Kidney (tissue), 14 donors: ENCODE data around the gene GRID1. TPM values are rescaled to one million over a fixed set of nuclear protein-coding genes. Genes with fewer than 3 reads are reported as not detected.
"Not testable (repeated sequence)": the region's sequence is repeated elsewhere in the genome, so short reads cannot be mapped to it uniquely, and the experiment has no call there.

Source experiments
- DNase-seq, 5 donors: peaks; one replicate each; pipeline ENCODE4 v3.0.0-alpha.2; 2013 to 2020
- FAIRE-seq: peaks from 2 replicates; lab custom pipeline; 2012; peaks lifted over from hg19 to GRCh38; lab: Jason Lieb, UNC
- H3K27ac ChIP-seq, 2 donors: one replicate each; pipeline ENCODE4 v1.7.0; 2013; ENCODE audit warnings: low read depth in 2 of 2, low read length in 2 of 2, inconsistent platforms in 1 of 2
- H3K27me3 ChIP-seq: one replicate; pipeline ENCODE4 v1.7.1; 2013; ENCODE audit warnings: low read length, inconsistent platforms; ENCODE audit not compliant: control insufficient read depth, insufficient read depth
- H3K36me3 ChIP-seq, 3 donors: one replicate each; pipeline versions ENCODE4 v1.7.0 to v1.7.1; 2013; ENCODE audit warnings: low read length in 3 of 3, control low read depth in 1 of 3, inconsistent platforms in 1 of 3; ENCODE audit not compliant: insufficient read depth in 3 of 3, control insufficient read depth in 2 of 3
- H3K4me1 ChIP-seq, 3 donors: one replicate each; pipeline versions ENCODE4 v1.7.0 to v1.7.1; 2013; ENCODE audit warnings: low read length in 3 of 3, inconsistent platforms in 1 of 3, low read depth in 1 of 3; ENCODE audit not compliant: control insufficient read depth in 2 of 3, insufficient read depth in 2 of 3
- H3K4me3 ChIP-seq, 3 donors: one replicate each; pipeline versions ENCODE4 v1.7.0 to v1.8.1; 2013; ENCODE audit warnings: low read length in 3 of 3, control low read depth in 1 of 3, inconsistent platforms in 1 of 3
- H3K9ac ChIP-seq, 3 donors: one replicate each; pipeline versions ENCODE4 v1.7.0 to v1.7.1; 2013; ENCODE audit warnings: low read length in 3 of 3, control low read depth in 1 of 3, inconsistent platforms in 1 of 3
- H3K9me3 ChIP-seq, 3 donors: one replicate each; pipeline versions ENCODE4 v1.7.0 to v1.7.1; 2013; ENCODE audit warnings: low read length in 3 of 3, control low read depth in 1 of 3, inconsistent platforms in 1 of 3; ENCODE audit not compliant: control insufficient read depth in 2 of 3, insufficient read depth in 1 of 3
- intact Hi-C: fragments of 100-400 bp; cut with DNase I; formaldehyde crosslinking; loops from one replicate; pipeline ENCODE4 v1.11.1; 2022
- polyA plus RNA-seq: library from polyadenylated mRNA; stranded (reverse); fragments of 350-450 nt; fragmentation: Illumina TruSeq; extraction: RNeasy Lipid Tissue Mini Kit (QIAGEN cat#74804); gene quantifications from one replicate; pipeline ENCODE4 v1.2.3, GENCODE V29; 2014; ENCODE audit warnings: low read depth, low replicate concordance; ENCODE audit not compliant: insufficient read depth
- total RNA-seq: library from RNA; stranded (reverse); fragmentation: NEBNext Ultra II Directional; extraction: Animal tissue kit (Norgen Biotek cat#: 25700); gene quantifications from one replicate; pipeline ENCODE4 v1.2.1, GENCODE V29; 2021
- TF ChIP-seq, protein P1 (sequence below): IDR thresholded peaks from 3 replicates; pipeline ENCODE4 v1.5.1; 2012; ENCODE audit warnings: mild to moderate bottlenecking, moderate library complexity, borderline replicate concordance; ENCODE audit not compliant: insufficient read depth; ENCODE audit errors: extremely low read depth
- donor health status: control.
- donor health status: control.
- donor health status: control.
- donor health status: control.
- donor health status: control.
- donor health status: DM: yes; HTN: yes; CAD: no.
- donor health status: Normal renal cell carcinoma (clear cell type).

Gene GRID1
- total and polyA plus RNA-seq, 2 donors from 2014 or later: 0.37 to 1.4 TPM

DNA sequence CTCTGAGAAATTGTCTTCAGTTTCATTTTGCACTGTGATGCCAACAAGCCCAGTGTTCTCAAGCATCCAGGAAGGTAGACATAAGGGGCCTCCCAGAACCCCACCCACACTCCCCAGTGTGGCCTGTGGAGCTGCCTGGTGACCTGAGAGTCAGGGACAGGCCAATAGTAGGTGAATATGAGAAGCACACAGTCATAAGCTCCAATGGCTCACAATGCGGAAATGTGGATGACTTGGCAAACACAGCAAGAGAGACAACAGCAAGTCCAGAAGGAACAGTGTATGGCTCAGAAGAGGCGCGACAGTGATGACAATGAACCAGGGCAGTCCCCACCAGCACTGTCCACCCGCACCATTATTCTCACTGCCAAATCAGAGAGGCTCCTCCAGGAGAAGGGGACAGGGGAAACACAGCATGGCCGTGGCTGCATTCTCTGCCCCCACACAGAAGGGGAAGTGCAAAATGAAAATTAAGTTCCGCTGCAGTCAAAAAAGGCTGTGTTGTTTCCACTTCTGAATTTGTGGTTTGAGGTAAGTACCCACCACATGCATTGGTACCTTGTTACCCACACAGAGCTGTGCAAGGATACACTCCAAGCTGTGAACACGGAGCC is 419.8 kb downstream of the GRID1 start:
- H3K9me3 ChIP-seq: no peaks in the 10 kb centered on the region
- DNase-seq (no peak), FAIRE-seq (no peak)
- intact Hi-C loops: no loop called here
- H3K36me3 ChIP-seq: no peaks in the 10 kb centered on the region
- TF ChIP-seq, protein P1, sequence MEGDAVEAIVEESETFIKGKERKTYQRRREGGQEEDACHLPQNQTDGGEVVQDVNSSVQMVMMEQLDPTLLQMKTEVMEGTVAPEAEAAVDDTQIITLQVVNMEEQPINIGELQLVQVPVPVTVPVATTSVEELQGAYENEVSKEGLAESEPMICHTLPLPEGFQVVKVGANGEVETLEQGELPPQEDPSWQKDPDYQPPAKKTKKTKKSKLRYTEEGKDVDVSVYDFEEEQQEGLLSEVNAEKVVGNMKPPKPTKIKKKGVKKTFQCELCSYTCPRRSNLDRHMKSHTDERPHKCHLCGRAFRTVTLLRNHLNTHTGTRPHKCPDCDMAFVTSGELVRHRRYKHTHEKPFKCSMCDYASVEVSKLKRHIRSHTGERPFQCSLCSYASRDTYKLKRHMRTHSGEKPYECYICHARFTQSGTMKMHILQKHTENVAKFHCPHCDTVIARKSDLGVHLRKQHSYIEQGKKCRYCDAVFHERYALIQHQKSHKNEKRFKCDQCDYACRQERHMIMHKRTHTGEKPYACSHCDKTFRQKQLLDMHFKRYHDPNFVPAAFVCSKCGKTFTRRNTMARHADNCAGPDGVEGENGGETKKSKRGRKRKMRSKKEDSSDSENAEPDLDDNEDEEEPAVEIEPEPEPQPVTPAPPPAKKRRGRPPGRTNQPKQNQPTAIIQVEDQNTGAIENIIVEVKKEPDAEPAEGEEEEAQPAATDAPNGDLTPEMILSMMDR: no peak
- no peak overlapping the region for H3K9ac ChIP-seq
- no peaks in the 10 kb centered on the region for H3K27me3 ChIP-seq
- no peaks in the 10 kb centered on the region for H3K4me1 ChIP-seq
- H3K27ac ChIP-seq: no peak overlapping the region
- no peak overlapping the region for H3K4me3 ChIP-seq

DNA sequence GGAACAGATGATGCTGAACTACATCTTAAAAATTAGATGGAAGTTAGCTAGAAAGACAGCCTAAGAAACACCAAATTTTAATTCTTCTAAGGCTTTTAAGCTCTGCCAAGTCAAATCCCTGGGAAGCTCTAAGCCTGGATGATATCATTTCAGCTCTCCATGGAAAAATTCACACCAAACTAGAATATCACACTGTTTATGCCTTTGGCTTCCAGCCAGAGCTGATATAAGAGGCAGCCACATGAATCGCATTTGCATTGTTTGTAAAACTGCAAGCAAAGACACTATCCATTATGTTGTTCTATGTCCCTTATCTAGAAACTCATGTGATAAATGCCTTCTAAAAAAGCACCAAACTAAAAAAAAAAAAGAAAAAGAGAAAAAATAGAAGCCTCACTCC is 430.4 kb downstream of the GRID1 start:
- no peaks in the 10 kb centered on the region for H3K27me3 ChIP-seq
- H3K4me1 ChIP-seq: no peaks in the 10 kb centered on the region
- no peaks in the 10 kb centered on the region for H3K36me3 ChIP-seq
- no peak overlapping the region for H3K9ac ChIP-seq
- H3K9me3 ChIP-seq: peaks cover 0 to 6% (median 0%) of the 10 kb centered on the region in 3 donors
- TF ChIP-seq, protein P1: no peak
- no peak overlapping the region for H3K4me3 ChIP-seq
- no peak overlapping the region for H3K27ac ChIP-seq
- DNase-seq (peak in 2 of 5 donors; percentile 7 to 31), FAIRE-seq (no peak)
- intact Hi-C loops: no loop called here

DNA sequence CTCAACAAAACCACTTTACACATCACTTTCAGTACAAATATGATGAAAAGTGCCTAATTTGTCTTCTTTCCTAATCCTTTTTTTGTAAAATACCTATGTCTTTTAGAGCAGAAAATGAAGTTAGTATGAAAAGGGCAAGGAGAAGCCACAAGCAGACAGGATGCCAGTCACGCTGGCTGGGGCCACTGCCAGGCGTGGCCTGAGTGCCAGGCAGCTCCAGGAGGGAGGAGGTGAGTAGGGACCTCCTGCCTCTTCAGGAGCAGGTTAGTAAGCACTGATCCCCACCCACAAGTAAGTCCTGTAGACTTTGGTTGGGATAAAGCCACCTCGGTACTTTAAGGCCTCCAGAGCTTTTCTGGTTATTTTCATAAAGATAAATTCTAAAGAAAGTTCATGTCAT is 432.0 kb downstream of the GRID1 start:
- intact Hi-C loops: no loop called here
- Histone ChIP-seq H3K36me3 (no peaks in the 10 kb centered on the region), H3K27me3 (no peaks in the 10 kb centered on the region)

DNA sequence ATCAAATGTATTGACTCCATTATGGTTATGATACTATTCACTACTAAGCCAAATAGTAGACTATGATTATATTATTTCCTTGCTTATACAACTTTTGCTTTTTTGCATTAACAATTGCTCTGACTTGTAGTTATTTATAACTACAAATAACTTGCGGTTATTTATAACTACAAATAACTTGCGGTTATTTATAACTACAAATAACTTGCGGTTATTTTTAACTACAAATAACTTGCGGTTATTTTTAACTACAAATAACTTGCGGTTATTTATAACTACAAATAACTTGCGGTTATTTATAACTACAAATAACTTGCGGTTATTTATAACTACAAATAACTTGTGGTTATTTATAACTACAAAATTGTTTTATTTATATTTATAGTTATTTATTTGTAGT is 436.6 kb downstream of the GRID1 start:
- H3K27me3 ChIP-seq, intact Hi-C loops, H3K4me3 ChIP-seq, H3K9ac ChIP-seq, H3K36me3 ChIP-seq, DNase-seq, H3K9me3 ChIP-seq, H3K4me1 ChIP-seq, H3K27ac ChIP-seq: not testable (repeated sequence)
- FAIRE-seq: peak; percentile 88

More for the DNA sequence above, 432.0 kb downstream of the GRID1 start:
- no peak for FAIRE-seq
- TF ChIP-seq, protein P1: no peak
- no peak for DNase-seq
- Histone ChIP-seq H3K27ac (no peak overlapping the region), H3K4me1 (no peaks in the 10 kb centered on the region), H3K9ac (no peak overlapping the region), H3K9me3 (peaks cover 0 to 6% (median 0%) of the 10 kb centered on the region in 3 donors), H3K4me3 (no peak overlapping the region)
